A673 (cell line): ENCODE data around the gene F11R. TPM values are rescaled to one million over a fixed set of nuclear protein-coding genes. Genes with fewer than 3 reads are reported as not detected.

Experiments used
- BruUV-seq: library from RNA; stranded (reverse); fragments of 400-500 nt; replicated peaks from 2 replicates; lab custom pipeline; 2021; lab: Mats Ljungman, UMichigan
- CTCF ChIA-PET: fragments of 300-600 bp; sonication (Branson Sonifier 250); formaldehyde crosslinking; loops from one replicate; lab custom pipeline; 2022; ENCODE audit warnings: antibody characterized with exemption; lab: Charles Lee
- POLR2A ChIA-PET: fragments of 300-600 bp; sonication (Branson Sonifier 250); formaldehyde crosslinking; loops from one replicate; lab custom pipeline; 2022; ENCODE audit warnings: antibody characterized with exemption; ENCODE audit not compliant: low non-redundant PET; lab: Charles Lee
- DNase-seq: peaks from one replicate; pipeline ENCODE4 v3.0.0-alpha.2; 2015; ENCODE audit warnings: low spot score
- H3K27ac ChIP-seq: fragments of 200-600 bp; sonication (generic); 2 replicates; pipeline ENCODE4 v1.5.1; 2016; ENCODE audit warnings: mixed run types, low read depth, mild to moderate bottlenecking, mixed read lengths, antibody characterized with exemption, low read length; ENCODE audit not compliant: poor library complexity, severe bottlenecking
- H3K27me3 ChIP-seq: fragments of 200-600 bp; sonication (generic); replicated peaks from 2 replicates; pipeline ENCODE4 v1.6.1; 2017; ENCODE audit warnings: mixed run types, low read depth, mild to moderate bottlenecking, mixed read lengths, antibody characterized with exemption, low read length; ENCODE audit not compliant: insufficient read depth, poor library complexity
- H3K36me3 ChIP-seq: fragments of 200-600 bp; sonication (generic); 2 replicates; pipeline ENCODE4 v1.6.1; 2016; ENCODE audit warnings: mixed run types, mild to moderate bottlenecking, mixed read lengths, antibody characterized with exemption, low read length; ENCODE audit not compliant: insufficient read depth, poor library complexity, severe bottlenecking
- H3K4me1 ChIP-seq: fragments of 200-600 bp; sonication (generic); 2 replicates; pipeline ENCODE4 v1.6.1; 2017; ENCODE audit warnings: mixed run types, mild to moderate bottlenecking, mixed read lengths, antibody characterized with exemption, low read length; ENCODE audit not compliant: insufficient read depth, poor library complexity, severe bottlenecking
- H3K4me3 ChIP-seq: fragments of 200-600 bp; sonication (generic); 2 replicates; pipeline ENCODE4 v1.5.1; 2016; ENCODE audit warnings: low read depth, mixed run types, mild to moderate bottlenecking, mixed read lengths, low read length; ENCODE audit not compliant: poor library complexity, severe bottlenecking
- H3K9me3 ChIP-seq: fragments of 200-600 bp; sonication (generic); 2 replicates; pipeline ENCODE4 v1.6.1; 2016; ENCODE audit warnings: mixed run types, low read depth, mild to moderate bottlenecking, mixed read lengths, antibody characterized with exemption, low read length; ENCODE audit not compliant: poor library complexity, severe bottlenecking
- EZH2 ChIP-seq: fragments of 200-600 bp; sonication (generic); IDR thresholded peaks from 2 replicates; pipeline ENCODE4 v1.6.1; 2017; ENCODE audit warnings: borderline replicate concordance, low read depth, mild to moderate bottlenecking, mixed read lengths, antibody characterized with exemption, low read length; ENCODE audit not compliant: poor library complexity, severe bottlenecking
- intact Hi-C: fragments of 100-400 bp; cut with micrococcal nuclease; formaldehyde crosslinking; loops from one replicate; pipeline ENCODE4 v1.10.0; 2022; ENCODE audit not compliant: unreplicated experiment
- total RNA-seq: library from RNA; stranded (reverse); gene quantifications from 2 replicates; pipeline ENCODE4 v1.2.3, GENCODE V29; 2021
- TF ChIP-seq, protein P1 (sequence below): fragments of 300-800, 200-600 bp; sonication (generic); conservative IDR thresholded peaks from 2 replicates; pipeline ENCODE4 v1.5.1; 2017; ENCODE audit warnings: low read depth, mild to moderate bottlenecking, antibody characterized with exemption, low read length, moderate library complexity, mixed read lengths

F11R gene
- total RNA-seq, 1 experiment from 2014 or later, result 2.3 TPM

DNA sequence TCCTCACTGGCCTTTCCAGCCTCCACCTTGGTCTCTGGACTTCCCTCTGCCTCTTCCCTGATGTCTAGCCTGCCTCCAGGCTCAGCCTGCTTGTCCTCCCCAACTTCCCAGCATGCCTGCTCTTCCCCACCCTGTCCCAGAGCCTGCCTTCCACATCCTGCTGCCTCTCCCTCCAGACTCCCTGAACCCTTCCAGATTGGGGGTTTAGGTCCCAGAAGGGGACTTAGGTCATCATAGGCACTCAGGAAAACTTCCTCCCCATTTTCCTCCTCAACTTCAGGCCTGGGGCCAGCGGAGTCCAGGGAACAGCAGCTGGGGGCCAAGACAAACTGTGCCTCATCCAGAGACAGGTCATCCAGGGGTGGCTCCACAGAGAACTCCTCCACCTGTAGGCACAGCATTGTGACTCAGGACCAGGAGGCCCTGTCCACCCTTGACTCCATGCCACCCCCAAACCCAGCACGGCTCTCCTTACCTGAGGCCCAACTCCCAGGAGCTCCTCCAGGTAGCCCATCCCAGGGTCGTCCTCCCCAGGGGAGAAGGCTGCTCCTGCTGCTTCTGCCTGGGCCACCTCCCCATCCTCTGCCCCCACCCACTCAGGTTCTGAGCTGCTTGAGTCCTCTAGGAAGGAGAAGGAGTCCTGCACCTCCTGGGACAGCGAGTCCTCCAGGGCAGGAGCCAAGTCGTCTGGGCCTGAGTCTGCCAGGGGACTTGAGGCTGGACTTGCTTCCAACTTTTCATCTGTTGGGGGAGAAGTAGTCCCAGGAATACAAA is 28.2 kb upstream of the F11R start:
- Histone ChIP-seq H3K4me3 (no peak overlapping the region), H3K4me1 (peaks cover 13% of the 10 kb centered on the region), H3K9me3 (no peaks in the 10 kb centered on the region), H3K36me3 (no peaks in the 10 kb centered on the region), H3K27me3 (no peaks in the 10 kb centered on the region), H3K27ac (no peak overlapping the region)
- intact Hi-C loops, result loop anchor here (5.0 kb wide), 1 partner anchor 43 kb away; no protein-coding TSS in a partner anchor
- BruUV-seq, result no TSS peak
- ChIA-PET CTCF (no interaction called here), POLR2A (no interaction called here)
- DNase-seq, result no peak
- TF ChIP-seq, protein P1, sequence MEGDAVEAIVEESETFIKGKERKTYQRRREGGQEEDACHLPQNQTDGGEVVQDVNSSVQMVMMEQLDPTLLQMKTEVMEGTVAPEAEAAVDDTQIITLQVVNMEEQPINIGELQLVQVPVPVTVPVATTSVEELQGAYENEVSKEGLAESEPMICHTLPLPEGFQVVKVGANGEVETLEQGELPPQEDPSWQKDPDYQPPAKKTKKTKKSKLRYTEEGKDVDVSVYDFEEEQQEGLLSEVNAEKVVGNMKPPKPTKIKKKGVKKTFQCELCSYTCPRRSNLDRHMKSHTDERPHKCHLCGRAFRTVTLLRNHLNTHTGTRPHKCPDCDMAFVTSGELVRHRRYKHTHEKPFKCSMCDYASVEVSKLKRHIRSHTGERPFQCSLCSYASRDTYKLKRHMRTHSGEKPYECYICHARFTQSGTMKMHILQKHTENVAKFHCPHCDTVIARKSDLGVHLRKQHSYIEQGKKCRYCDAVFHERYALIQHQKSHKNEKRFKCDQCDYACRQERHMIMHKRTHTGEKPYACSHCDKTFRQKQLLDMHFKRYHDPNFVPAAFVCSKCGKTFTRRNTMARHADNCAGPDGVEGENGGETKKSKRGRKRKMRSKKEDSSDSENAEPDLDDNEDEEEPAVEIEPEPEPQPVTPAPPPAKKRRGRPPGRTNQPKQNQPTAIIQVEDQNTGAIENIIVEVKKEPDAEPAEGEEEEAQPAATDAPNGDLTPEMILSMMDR, result no peak
- no peak for TF ChIP-seq EZH2

DNA sequence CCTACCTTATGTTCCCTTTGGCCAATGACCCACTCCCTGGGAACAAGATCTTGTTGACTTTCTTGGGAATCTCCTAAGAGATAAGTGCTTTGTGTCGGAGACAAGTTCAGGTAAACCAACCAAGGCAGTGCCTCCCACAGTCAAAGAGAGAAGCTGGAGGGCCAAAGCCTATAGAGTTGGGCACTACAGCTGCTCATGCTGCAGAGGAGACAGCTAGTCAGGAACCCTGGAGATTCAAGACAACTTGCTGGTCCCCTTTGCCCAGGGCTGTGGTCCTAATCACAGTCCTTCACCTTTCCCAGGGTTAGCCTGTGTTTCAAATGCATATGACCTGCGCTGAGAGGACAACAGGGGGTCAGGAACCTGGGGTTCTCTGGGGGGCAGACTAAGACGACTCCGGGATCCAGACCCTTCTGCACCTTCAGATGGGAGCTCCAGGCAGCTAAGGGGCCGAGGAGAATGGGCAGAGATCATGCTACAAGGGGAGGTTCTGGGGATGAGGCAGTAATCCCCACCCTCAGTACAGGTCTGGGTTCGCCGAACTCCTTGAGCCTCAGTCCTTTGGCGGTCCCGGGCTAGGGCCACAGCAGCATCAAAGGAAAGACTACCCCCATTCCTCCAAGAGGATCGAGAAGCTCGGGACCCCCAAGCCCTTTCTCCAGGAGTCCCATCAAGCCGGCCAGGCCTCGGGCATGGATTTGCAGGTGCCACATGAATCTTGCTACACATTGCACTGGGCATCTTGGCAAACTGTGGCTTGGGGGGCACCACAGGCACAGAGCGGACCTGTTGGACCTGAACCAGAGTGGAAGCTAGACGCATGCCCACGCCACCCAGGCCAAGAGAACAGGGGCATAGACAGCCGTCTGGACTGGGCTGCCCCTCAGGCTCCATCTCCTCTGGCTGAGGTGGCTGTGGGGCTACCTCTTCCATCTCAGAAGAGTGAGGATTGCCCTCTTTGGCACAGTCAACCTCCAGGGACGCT is 26.8 kb upstream of the F11R start:
- H3K9me3 ChIP-seq, result no peaks in the 10 kb centered on the region
- DNase-seq, result no peak
- no peak overlapping the region for H3K4me3 ChIP-seq
- POLR2A ChIA-PET, result no interaction called here
- no peaks in the 10 kb centered on the region for H3K4me1 ChIP-seq
- CTCF ChIA-PET, result interaction anchor here (0.5 kb wide), 1 partner anchor 271 kb away, joined by 4 read pairs; no protein-coding TSS in a partner anchor
- intact Hi-C loops, result loop anchor here (5.0 kb wide), 1 partner anchor 45 kb away; no protein-coding TSS in a partner anchor
- BruUV-seq, result no TSS peak
- H3K36me3 ChIP-seq, result peaks cover 5% of the 10 kb centered on the region
- H3K27ac ChIP-seq, result no peak overlapping the region
- TF ChIP-seq EZH2, result no peak
- no peaks in the 10 kb centered on the region for H3K27me3 ChIP-seq

DNA sequence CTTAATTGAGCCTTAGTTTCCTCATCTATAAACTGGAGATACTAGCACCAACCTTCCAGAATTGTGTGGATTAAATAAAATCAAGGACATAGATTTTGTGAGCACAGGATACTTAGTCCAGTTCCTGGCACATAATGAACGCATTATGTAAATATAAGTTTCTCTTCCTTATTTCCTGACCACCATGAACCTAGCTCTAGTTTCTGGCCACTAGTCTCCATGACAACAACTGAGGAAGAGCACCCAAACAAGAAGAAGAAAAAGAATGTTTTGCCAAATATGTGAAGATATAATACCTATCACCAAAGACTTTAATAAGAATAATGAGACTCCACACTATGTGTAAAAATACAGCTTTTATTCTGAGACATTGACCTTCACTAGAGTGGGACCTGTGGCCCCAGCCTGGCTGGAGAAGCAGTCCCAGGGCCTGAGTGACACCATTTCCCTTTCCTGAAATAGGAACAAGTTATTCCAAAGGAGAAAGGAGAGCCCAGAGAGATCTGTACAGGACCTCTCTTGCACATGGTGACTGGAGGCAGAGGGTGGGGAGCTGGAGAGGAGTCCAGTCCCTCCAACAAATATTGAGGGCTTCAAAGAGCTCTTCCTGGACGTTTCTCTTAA is 25.8 kb upstream of the F11R start:
- CTCF ChIA-PET, result interaction anchor here (0.5 kb wide), 1 partner anchor 272 kb away, joined by 4 read pairs; no protein-coding TSS in a partner anchor

More for the DNA sequence above, 25.8 kb upstream of the F11R start:
- no peak for DNase-seq
- no peaks in the 10 kb centered on the region for H3K9me3 ChIP-seq
- no TSS peak for BruUV-seq
- POLR2A ChIA-PET, result interaction anchor here (0.7 kb wide), 1 partner anchor 104 kb away, joined by 4 read pairs; no protein-coding TSS in a partner anchor
- H3K4me3 ChIP-seq, result peak overlapping the region; percentile 70
- TF ChIP-seq EZH2, result no peak
- TF ChIP-seq, protein P1, result no peak
- H3K27me3 ChIP-seq, result no peaks in the 10 kb centered on the region
- peak overlapping the region; percentile 85 for H3K27ac ChIP-seq
- H3K4me1 ChIP-seq, result no peaks in the 10 kb centered on the region
- H3K36me3 ChIP-seq, result peaks cover 15% of the 10 kb centered on the region
- intact Hi-C loops, result loop anchor here (5.0 kb wide), 1 partner anchor 46 kb away; no protein-coding TSS in a partner anchor
